K562 (cell line): ENCODE results near the gene ABHD3.

ENCODE experiments used
- CBFB ChIP-seq: sonication (generic); formaldehyde crosslinking; IDR thresholded peaks from 2 replicates; pipeline ENCODE4 v1.4.0; 2020; ENCODE audit warnings: mild to moderate bottlenecking, missing genetic modification reagents
- EP300 ChIP-seq: IDR thresholded peaks from 2 replicates; pipeline ENCODE4 v1.6.1; 2012; ENCODE audit warnings: low read length, improper control_type of control experiment
- MAFK ChIP-seq: IDR thresholded peaks from 2 replicates; pipeline ENCODE4 v1.6.1; 2011; ENCODE audit warnings: low read length, improper control_type of control experiment
- RFX7 ChIP-seq: fragments of 250-450 bp; sonication (Bioruptor Pico); IDR thresholded peaks from 2 replicates; pipeline ENCODE4 v1.5.1; 2021; ENCODE audit warnings: mild to moderate bottlenecking
- SAP30 ChIP-seq: fragments of 200-600 bp; sonication (generic); IDR thresholded peaks from 2 replicates; pipeline ENCODE4 v1.6.1; 2012; ENCODE audit warnings: borderline replicate concordance, low read depth, mild to moderate bottlenecking, moderate library complexity, low read length, control low read depth, inconsistent platforms; ENCODE audit not compliant: insufficient read depth, poor library complexity, severe bottlenecking
- TFAM ChIP-seq: fragments of 250-450 bp; sonication (Bioruptor Pico); conservative IDR thresholded peaks from 2 replicates; pipeline ENCODE4 v1.5.0; 2021; ENCODE audit warnings: mild to moderate bottlenecking, moderate library complexity
- ZNF12 ChIP-seq: sonication (generic); formaldehyde crosslinking; IDR thresholded peaks from 2 replicates; pipeline ENCODE4 v1.4.0; 2020; ENCODE audit warnings: mild to moderate bottlenecking, missing genetic modification reagents
- ZNF253 ChIP-seq: fragments of 250-450 bp; sonication (Bioruptor Pico); conservative IDR thresholded peaks from 2 replicates; pipeline ENCODE4 v1.6.1; 2021; ENCODE audit warnings: mild to moderate bottlenecking
- ZNF274 ChIP-seq: IDR thresholded peaks from 2 replicates; pipeline ENCODE4 v1.6.1; 2011; ENCODE audit warnings: low read depth, mild to moderate bottlenecking, low read length, moderate library complexity, borderline replicate concordance
- ZNF76 ChIP-seq: fragments of 250-450 bp; sonication (Bioruptor Pico); IDR thresholded peaks from 2 replicates; pipeline ENCODE4 v1.4.0; 2020; ENCODE audit warnings: mild to moderate bottlenecking, moderate library complexity, borderline replicate concordance
- TF ChIP-seq, protein P1 (sequence below), 3 experiments: IDR thresholded peaks in 2 of 3; conservative IDR thresholded peaks in 1 of 3; 2 replicates each; pipeline ENCODE4 v1.5.1; 2011 to 2012; ENCODE audit warnings: low read length in 3 of 3, mild to moderate bottlenecking in 3 of 3, control low read depth in 2 of 3, improper control_type of control experiment in 1 of 3, inconsistent platforms in 1 of 3, low read depth in 1 of 3, mixed read lengths in 1 of 3, moderate library complexity in 1 of 3; ENCODE audit not compliant: insufficient read depth in 2 of 3
- TF ChIP-seq, protein P2 (sequence below): fragments of 450-650 bp; formaldehyde crosslinking; IDR thresholded peaks from 2 replicates; pipeline ENCODE4 v1.4.0; 2020; ENCODE audit warnings: mild to moderate bottlenecking, moderate library complexity
- TF ChIP-seq, protein P3 (sequence below): sonication (generic); formaldehyde crosslinking; IDR thresholded peaks from 2 replicates; pipeline ENCODE4 v1.8.1; 2023; ENCODE audit warnings: mild to moderate bottlenecking, missing genetic modification reagents, moderate library complexity

DNA sequence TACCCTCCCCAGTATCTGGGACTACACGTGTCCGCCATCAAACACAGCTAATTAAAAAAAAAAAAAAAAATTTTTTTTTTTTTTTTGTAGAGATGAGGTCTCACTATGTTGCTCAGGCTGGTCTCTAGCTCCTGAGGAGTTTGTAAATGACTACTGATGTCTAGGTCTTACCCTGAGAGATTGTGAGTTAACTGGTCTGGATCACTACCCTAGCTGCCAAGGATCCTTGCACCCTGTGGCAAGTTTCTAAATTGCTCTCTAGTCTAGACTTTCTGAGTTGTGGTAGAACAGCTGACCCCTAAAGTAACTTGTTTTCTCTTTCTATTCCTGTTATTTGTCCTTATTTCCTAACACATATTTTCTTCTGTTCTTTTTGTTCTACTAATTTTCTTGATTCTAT, 44.5 kb downstream of the ABHD3 start:
- TF ChIP-seq, protein P1, sequence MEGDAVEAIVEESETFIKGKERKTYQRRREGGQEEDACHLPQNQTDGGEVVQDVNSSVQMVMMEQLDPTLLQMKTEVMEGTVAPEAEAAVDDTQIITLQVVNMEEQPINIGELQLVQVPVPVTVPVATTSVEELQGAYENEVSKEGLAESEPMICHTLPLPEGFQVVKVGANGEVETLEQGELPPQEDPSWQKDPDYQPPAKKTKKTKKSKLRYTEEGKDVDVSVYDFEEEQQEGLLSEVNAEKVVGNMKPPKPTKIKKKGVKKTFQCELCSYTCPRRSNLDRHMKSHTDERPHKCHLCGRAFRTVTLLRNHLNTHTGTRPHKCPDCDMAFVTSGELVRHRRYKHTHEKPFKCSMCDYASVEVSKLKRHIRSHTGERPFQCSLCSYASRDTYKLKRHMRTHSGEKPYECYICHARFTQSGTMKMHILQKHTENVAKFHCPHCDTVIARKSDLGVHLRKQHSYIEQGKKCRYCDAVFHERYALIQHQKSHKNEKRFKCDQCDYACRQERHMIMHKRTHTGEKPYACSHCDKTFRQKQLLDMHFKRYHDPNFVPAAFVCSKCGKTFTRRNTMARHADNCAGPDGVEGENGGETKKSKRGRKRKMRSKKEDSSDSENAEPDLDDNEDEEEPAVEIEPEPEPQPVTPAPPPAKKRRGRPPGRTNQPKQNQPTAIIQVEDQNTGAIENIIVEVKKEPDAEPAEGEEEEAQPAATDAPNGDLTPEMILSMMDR (IDR thresholded peaks at IDR 0.05 in 2 of 3, conservative IDR thresholded peaks at IDR 0.05 in 1 of 3; ENCODE audit: insufficient read depth in 2 of 3, low read depth in 1 of 3, low read length in 3 of 3): no peak
- TF ChIP-seq RFX7 (CRISPR knock-in tag): no peak
- no peak for TF ChIP-seq ZNF76 (CRISPR knock-in tag)
- TF ChIP-seq CBFB (CRISPR knock-in tag): no peak
- TF ChIP-seq ZNF274: no peak
- TF ChIP-seq, protein P2, sequence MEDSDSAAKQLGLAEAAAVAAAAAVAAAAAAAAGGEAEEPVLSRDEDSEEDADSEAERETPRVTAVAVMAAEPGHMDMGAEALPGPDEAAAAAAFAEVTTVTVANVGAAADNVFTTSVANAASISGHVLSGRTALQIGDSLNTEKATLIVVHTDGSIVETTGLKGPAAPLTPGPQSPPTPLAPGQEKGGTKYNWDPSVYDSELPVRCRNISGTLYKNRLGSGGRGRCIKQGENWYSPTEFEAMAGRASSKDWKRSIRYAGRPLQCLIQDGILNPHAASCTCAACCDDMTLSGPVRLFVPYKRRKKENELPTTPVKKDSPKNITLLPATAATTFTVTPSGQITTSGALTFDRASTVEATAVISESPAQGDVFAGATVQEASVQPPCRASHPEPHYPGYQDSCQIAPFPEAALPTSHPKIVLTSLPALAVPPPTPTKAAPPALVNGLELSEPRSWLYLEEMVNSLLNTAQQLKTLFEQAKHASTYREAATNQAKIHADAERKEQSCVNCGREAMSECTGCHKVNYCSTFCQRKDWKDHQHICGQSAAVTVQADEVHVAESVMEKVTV (CRISPR knock-in tag): no peak
- no peak for TF ChIP-seq EP300
- no peak for TF ChIP-seq ZNF12 (CRISPR knock-in tag)
- TF ChIP-seq, protein P3, sequence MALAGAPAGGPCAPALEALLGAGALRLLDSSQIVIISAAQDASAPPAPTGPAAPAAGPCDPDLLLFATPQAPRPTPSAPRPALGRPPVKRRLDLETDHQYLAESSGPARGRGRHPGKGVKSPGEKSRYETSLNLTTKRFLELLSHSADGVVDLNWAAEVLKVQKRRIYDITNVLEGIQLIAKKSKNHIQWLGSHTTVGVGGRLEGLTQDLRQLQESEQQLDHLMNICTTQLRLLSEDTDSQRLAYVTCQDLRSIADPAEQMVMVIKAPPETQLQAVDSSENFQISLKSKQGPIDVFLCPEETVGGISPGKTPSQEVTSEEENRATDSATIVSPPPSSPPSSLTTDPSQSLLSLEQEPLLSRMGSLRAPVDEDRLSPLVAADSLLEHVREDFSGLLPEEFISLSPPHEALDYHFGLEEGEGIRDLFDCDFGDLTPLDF (CRISPR knock-in tag): no peak
- no peak for TF ChIP-seq ZNF253
- no peak for TF ChIP-seq TFAM (CRISPR knock-in tag)
- TF ChIP-seq MAFK: no peak
- no peak for TF ChIP-seq SAP30
